ENCODE data around the gene RASL10B. TPM values are rescaled to one million over a fixed set of nuclear protein-coding genes. Genes with fewer than 3 reads are reported as not detected.

Gene RASL10B
- total and polyA plus RNA-seq, 9 donors: 1.9 to 5.1 (median 4.2) TPM

DNA sequence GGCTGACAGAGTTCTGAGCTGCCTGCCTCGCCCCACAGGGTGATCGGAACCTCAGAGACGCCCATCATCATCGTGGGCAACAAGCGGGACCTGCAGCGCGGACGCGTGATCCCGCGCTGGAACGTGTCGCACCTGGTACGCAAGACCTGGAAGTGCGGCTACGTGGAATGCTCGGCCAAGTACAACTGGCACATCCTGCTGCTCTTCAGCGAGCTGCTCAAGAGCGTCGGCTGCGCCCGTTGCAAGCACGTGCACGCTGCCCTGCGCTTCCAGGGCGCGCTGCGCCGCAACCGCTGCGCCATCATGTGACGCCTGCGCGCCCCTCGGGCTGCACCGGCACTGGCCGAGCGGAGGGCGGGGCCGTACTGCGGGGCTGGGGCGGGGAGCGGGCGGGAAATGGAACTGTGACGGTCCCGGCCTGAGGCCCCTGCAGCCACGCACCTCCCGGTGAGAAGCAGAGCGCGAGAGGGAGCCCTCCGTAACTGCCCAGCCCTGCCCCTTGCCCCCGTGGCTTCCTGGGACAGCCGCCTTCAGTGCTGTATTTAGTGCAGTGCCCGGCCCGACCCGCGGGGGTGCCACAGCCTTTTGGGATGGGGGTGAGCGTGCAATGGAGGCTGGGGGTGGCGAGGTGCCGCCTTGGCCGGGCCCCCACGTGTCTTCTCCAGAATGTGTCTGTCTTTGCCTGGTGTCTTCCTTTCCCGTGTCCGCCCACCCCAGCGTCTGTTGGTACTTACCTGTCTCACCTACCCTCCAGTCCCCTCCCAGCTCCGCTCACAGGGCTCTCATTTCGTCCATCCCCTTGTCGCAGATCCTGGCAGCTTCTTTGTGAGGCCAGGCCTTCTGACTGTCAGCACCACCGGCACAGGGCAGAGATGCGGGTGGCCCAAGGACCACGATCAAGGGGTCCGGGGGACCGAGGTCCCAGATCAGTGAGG, 9.8 kb downstream of the RASL10B start:
- no peaks in the 10 kb centered on the region for H3K36me3 ChIP-seq (ENCODE audit: control insufficient read depth, insufficient read depth, low read length)
- WGBS (ENCODE audit: insufficient coverage): 17% methylated on average over 56 of the region's 73 CpGs
- H3K4me3 ChIP-seq (ENCODE audit: low read length): no peak overlapping the region
- H3K27ac ChIP-seq (ENCODE audit: low read length): no peak overlapping the region
- no peaks in the 10 kb centered on the region for H3K9me3 ChIP-seq (replicated peaks; ENCODE audit: control insufficient read depth, low read depth, low read length)
- peaks cover 8% of the 10 kb centered on the region for H3K4me1 ChIP-seq (ENCODE audit: control insufficient read depth, insufficient read depth, low read length)
- DNase-seq: no peak
- peaks cover 43% of the 10 kb centered on the region for H3K27me3 ChIP-seq (ENCODE audit: control insufficient read depth, insufficient read depth, low read length)

DNA sequence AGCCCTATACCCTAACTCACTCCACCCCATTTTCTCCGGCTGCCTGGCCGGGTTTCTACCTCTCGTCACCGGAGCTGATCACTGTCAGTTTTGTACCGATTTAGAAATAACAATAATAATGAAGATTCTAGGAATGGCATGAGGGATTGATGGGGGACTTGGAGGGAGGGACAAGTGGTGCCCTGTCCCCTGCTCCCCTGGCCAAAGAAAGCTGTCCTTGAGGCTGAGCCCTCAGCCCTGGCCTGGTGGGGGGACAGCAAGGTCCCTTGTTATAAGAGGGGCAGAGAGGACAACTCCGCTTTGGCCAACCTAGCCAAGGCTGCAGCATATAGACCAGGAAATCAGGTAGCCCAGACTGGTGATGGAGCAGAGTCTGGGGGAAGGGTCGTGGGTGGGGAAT, 11.1 kb downstream of the RASL10B start:
- H3K4me1 ChIP-seq (ENCODE audit: control insufficient read depth, insufficient read depth, low read length): peaks cover 8% of the 10 kb centered on the region
- H3K27ac ChIP-seq (ENCODE audit: low read length): no peak overlapping the region
- no peaks in the 10 kb centered on the region for H3K9me3 ChIP-seq (replicated peaks; ENCODE audit: control insufficient read depth, low read depth, low read length)
- no CpG with 5 or more reads among the region's 7 CpGs for WGBS (ENCODE audit: insufficient coverage)
- DNase-seq: no peak
- no peak overlapping the region for H3K4me3 ChIP-seq (ENCODE audit: low read length)
- H3K36me3 ChIP-seq (ENCODE audit: control insufficient read depth, insufficient read depth, low read length): no peaks in the 10 kb centered on the region
- H3K27me3 ChIP-seq (ENCODE audit: control insufficient read depth, insufficient read depth, low read length): peaks cover 45% of the 10 kb centered on the region

DNA sequence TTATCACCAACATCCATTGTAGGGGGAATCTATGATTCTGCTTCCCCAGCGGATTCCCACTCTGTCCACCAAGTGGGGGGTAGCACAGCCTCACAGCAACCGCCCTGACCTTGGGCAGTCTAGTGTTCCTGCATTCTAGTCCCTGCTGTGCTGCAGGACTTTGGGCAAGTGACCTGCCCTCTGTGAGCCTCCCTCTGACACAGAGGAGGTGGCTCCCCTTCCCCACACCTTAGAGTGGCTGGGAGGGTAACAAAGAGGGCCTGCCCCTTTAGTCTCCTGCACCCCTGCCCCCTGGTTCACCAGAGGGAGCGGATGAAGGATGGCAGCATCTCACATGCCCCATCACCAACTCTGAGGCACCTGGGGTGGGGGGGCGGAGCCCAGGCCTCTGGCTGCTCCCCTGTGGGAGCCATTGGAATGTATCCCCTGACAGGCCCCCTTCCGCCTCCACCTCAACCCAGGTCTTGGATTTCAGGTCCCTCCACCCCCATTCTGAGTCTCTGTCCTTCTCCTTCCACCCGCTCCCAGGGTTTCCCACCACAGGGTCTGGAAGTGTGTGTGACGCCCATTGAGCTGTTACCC, 11.5 kb downstream of the RASL10B start:
- peaks cover 45% of the 10 kb centered on the region for H3K27me3 ChIP-seq (ENCODE audit: control insufficient read depth, insufficient read depth, low read length)
- H3K4me1 ChIP-seq (ENCODE audit: control insufficient read depth, insufficient read depth, low read length): peaks cover 8% of the 10 kb centered on the region
- no peak for DNase-seq
- 50% methylated on average over 2 of the region's 7 CpGs for WGBS (ENCODE audit: insufficient coverage)
- H3K9me3 ChIP-seq (replicated peaks; ENCODE audit: control insufficient read depth, low read depth, low read length): no peaks in the 10 kb centered on the region
- H3K27ac ChIP-seq (ENCODE audit: low read length): no peak overlapping the region
- no peak overlapping the region for H3K4me3 ChIP-seq (ENCODE audit: low read length)
- no peaks in the 10 kb centered on the region for H3K36me3 ChIP-seq (ENCODE audit: control insufficient read depth, insufficient read depth, low read length)

DNA sequence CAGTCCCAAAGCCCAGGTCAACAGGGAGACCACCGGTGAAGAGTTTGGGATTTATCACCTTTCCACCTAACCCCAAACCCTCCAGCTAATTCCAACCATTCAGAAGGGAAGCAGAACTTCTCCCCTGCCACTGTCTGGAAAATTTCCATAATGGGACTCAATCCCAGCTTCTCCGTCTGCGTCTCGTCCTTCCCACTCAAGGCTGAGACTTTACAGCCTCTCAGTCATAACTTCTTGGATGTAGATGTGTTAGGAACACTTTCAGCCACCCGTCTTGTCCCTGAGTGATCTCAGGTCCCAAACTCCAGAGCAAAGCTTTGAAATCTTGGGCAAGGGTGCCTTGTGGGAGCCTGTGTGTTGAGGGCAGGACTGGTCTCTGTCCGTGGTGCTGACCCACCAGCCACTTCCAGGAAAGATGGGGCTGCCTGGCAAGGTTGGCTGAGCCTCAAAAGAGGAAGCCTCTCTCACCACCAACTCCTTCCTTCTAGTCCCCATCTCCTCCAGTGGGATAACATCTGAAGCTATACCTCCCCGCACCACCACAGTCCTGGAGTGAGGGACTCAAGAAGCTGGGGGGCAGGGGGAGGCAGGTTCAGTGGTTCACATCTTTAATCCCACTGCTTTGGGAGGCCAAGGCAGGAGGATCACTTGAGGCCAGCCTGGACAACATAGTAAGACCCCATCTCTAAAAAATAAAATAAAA, 12.3 kb downstream of the RASL10B start:
- Histone ChIP-seq H3K9me3 (replicated peaks; ENCODE audit: control insufficient read depth, low read depth, low read length) (no peaks in the 10 kb centered on the region), H3K27ac (ENCODE audit: low read length) (no peak overlapping the region), H3K4me1 (ENCODE audit: control insufficient read depth, insufficient read depth, low read length) (peaks cover 8% of the 10 kb centered on the region), H3K4me3 (ENCODE audit: low read length) (no peak overlapping the region), H3K27me3 (ENCODE audit: control insufficient read depth, insufficient read depth, low read length) (peaks cover 51% of the 10 kb centered on the region), H3K36me3 (ENCODE audit: control insufficient read depth, insufficient read depth, low read length) (no peaks in the 10 kb centered on the region)
- peak; percentile 43 for DNase-seq
- WGBS (ENCODE audit: insufficient coverage): 17% methylated on average over 1 of the region's 7 CpGs

DNA sequence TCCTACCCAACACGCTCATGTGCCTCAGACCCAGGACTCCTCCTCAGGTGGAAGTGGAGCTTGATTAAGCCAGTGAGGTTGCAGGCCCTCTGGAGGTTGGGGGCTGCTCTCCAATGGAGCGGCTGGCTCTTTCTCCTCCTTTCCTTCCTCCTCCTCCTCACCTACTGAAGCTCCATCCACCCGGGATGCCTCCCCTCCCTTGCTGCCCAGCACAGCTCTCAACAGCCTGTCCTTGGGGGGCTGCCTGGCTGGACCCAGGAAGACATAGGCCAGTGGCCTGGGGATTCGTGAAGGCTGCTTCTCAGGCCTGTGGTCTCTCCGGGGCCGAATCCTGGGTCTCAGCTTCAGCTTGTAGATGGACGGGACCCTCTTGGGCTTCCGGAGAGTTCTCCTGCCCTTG, 13.4 kb downstream of the RASL10B start:
- 72% methylated on average over 6 of the region's 8 CpGs for WGBS (ENCODE audit: insufficient coverage)
- no peak overlapping the region for H3K4me3 ChIP-seq (ENCODE audit: low read length)
- DNase-seq: no peak
- H3K27me3 ChIP-seq (ENCODE audit: control insufficient read depth, insufficient read depth, low read length): peaks cover 61% of the 10 kb centered on the region
- H3K9me3 ChIP-seq (replicated peaks; ENCODE audit: control insufficient read depth, low read depth, low read length): no peaks in the 10 kb centered on the region
- peaks cover 8% of the 10 kb centered on the region for H3K4me1 ChIP-seq (ENCODE audit: control insufficient read depth, insufficient read depth, low read length)
- no peak overlapping the region for H3K27ac ChIP-seq (ENCODE audit: low read length)
- H3K36me3 ChIP-seq (ENCODE audit: control insufficient read depth, insufficient read depth, low read length): no peaks in the 10 kb centered on the region

DNA sequence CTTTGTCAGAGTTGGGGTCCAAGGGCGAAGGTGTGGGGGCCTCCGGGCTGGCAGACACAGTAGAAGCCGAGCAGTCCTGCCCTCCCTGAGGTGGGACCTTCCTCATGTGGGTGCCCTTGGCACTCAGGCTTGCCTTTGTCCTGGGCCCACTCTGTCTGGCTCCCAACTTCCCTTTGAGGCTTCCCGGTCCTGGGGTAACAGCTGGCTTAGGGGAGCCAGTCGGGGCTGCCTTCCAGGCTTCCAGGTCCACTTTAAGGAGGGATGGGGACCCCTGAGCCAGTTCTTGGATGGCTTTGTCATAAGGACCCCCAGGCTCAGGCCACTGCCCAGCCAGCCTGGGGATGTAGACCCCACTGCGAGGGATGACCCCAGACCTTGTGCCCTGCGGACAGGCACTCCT, 13.8 kb downstream of the RASL10B start:
- DNase-seq: no peak

DNA sequence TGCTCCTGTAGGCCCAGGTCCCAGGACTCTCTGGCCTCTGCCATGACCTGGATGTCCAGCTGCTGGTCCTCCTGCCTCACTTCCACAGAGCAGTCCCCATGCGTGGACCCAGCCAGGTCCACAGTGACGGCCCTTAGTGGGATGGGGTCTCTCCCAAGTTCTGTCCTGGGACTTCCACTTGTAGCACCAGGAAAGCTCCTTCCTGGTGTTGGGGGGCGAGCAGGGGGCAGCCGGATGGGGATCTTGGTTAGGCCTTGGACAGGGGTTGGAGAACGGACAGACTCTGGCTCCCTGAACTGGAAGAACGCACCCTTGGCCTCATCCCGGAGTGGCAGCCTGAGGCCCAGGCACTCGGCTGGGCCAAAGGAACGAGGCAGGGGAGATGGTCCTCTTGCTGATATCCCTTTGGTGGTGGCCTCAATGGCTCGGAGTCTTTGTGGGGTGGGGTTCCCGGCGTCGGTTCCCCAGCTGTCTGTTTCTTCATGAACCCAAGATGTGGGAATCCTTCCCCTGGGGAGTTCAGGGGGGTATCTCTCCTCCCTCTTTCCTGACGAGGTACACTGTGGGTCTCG, 14.4 kb downstream of the RASL10B start:
- DNase-seq: no peak
- H3K4me1 ChIP-seq (ENCODE audit: control insufficient read depth, insufficient read depth, low read length): peaks cover 7% of the 10 kb centered on the region
- H3K4me3 ChIP-seq (ENCODE audit: low read length): no peak overlapping the region
- H3K27me3 ChIP-seq (ENCODE audit: control insufficient read depth, insufficient read depth, low read length): peaks cover 61% of the 10 kb centered on the region
- H3K36me3 ChIP-seq (ENCODE audit: control insufficient read depth, insufficient read depth, low read length): no peaks in the 10 kb centered on the region
- no peak overlapping the region for H3K27ac ChIP-seq (ENCODE audit: low read length)
- no peaks in the 10 kb centered on the region for H3K9me3 ChIP-seq (replicated peaks; ENCODE audit: control insufficient read depth, low read depth, low read length)
- WGBS (ENCODE audit: insufficient coverage): 80% methylated on average over 12 of the region's 15 CpGs

More for the DNA sequence above, 13.8 kb downstream of the RASL10B start:
- H3K27me3 ChIP-seq (ENCODE audit: control insufficient read depth, insufficient read depth, low read length): peaks cover 61% of the 10 kb centered on the region
- no peaks in the 10 kb centered on the region for H3K9me3 ChIP-seq (replicated peaks; ENCODE audit: control insufficient read depth, low read depth, low read length)
- no peaks in the 10 kb centered on the region for H3K36me3 ChIP-seq (ENCODE audit: control insufficient read depth, insufficient read depth, low read length)
- no peak overlapping the region for H3K4me3 ChIP-seq (ENCODE audit: low read length)
- 74% methylated on average over 7 of the region's 7 CpGs for WGBS (ENCODE audit: insufficient coverage)
- no peak overlapping the region for H3K27ac ChIP-seq (ENCODE audit: low read length)
- peaks cover 8% of the 10 kb centered on the region for H3K4me1 ChIP-seq (ENCODE audit: control insufficient read depth, insufficient read depth, low read length)

DNA sequence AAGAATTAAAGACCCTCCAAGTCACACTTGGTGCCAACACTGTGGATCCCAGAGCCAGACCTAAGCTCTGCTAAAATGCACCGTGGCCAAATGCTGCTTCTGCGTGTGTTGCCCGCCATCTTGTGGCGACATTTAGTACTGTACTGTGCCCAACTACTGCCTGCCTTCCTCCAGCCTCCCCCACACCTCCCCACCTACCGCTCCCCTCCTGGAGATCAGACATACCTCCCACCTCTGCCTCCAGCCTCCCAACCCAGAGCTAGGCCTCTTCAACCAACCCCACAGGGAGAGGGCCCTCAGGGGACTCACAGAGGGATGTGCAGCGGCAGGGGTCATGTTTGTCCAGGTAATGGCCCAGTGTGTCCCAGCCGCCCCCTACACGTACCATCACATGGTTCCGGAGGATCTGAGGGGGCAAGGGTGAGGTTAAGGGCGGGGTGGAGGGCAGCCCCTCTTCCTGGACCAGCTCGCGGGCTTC, 16.1 kb downstream of the RASL10B start:
- WGBS (ENCODE audit: insufficient coverage): 6% methylated on average over 6 of the region's 12 CpGs
- peaks cover 50% of the 10 kb centered on the region for H3K27me3 ChIP-seq (ENCODE audit: control insufficient read depth, insufficient read depth, low read length)
- H3K36me3 ChIP-seq (ENCODE audit: control insufficient read depth, insufficient read depth, low read length): no peaks in the 10 kb centered on the region
- no peak overlapping the region for H3K4me3 ChIP-seq (ENCODE audit: low read length)
- H3K9me3 ChIP-seq (replicated peaks; ENCODE audit: control insufficient read depth, low read depth, low read length): no peaks in the 10 kb centered on the region
- no peaks in the 10 kb centered on the region for H3K4me1 ChIP-seq (ENCODE audit: control insufficient read depth, insufficient read depth, low read length)
- no peak overlapping the region for H3K27ac ChIP-seq (ENCODE audit: low read length)
- peak; percentile 80 for DNase-seq

DNA sequence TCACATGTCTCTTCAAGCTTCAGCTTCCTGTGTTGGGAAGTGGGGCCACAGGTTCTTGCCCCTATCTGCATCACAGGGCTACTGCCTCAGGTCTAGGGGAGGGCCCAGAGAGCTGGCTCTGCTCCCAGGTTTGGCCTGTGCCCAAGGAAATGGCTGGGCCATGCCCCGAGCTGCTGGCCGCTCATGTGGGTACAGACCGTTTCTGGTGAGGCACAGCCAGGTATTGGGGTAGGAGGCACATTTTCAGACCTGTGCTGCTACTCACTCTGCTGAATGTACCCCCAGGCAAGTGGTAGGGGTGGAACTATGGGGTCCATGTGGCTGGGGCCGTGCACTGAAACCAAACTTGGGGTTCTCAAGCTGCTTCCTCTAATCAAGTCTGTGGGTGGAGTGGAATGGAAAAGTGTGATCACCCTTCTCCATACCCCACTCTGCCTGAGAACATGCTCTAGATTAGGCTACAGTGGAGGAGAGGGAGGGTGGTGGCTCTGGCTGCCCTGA, 17.0 kb downstream of the RASL10B start:
- no peaks in the 10 kb centered on the region for H3K4me1 ChIP-seq (ENCODE audit: control insufficient read depth, insufficient read depth, low read length)
- no peaks in the 10 kb centered on the region for H3K9me3 ChIP-seq (replicated peaks; ENCODE audit: control insufficient read depth, low read depth, low read length)
- no peak overlapping the region for H3K27ac ChIP-seq (ENCODE audit: low read length)
- no peaks in the 10 kb centered on the region for H3K36me3 ChIP-seq (ENCODE audit: control insufficient read depth, insufficient read depth, low read length)
- 48% methylated on average over 3 of the region's 4 CpGs for WGBS (ENCODE audit: insufficient coverage)
- peaks cover 46% of the 10 kb centered on the region for H3K27me3 ChIP-seq (ENCODE audit: control insufficient read depth, insufficient read depth, low read length)
- DNase-seq: no peak
- H3K4me3 ChIP-seq (ENCODE audit: low read length): no peak overlapping the region

All from muscle of leg (tissue), 11 donors.